Esophagus muscularis mucosa (tissue), 4 donors: ENCODE measurements around the gene CCDC194. TPM values are rescaled to one million over a fixed set of nuclear protein-coding genes. Genes with fewer than 3 reads are reported as not detected.

Experiments used
- DNase-seq: peaks from one replicate; pipeline ENCODE4 v3.0.0-alpha.2; 2017; ENCODE audit errors: extremely low spot score
- H3K27ac ChIP-seq, 4 donors: fragments of 200-600 bp; sonication (generic); replicated peaks in 1 of 4; 1 replicate in 3 of 4; 2 replicates in 1 of 4; pipeline ENCODE4 v1.5.1; 2016 to 2019; ENCODE audit warnings: mild to moderate bottlenecking in 1 of 4
- H3K27me3 ChIP-seq, 4 donors: fragments of 200-600 bp; sonication (generic); one replicate each; pipeline versions ENCODE4 v1.5.1 to v1.6.0; 2016 to 2019
- H3K36me3 ChIP-seq, 4 donors: fragments of 200-600 bp; sonication (generic); one replicate each; pipeline ENCODE4 v1.5.1; 2016 to 2019
- H3K4me1 ChIP-seq, 4 donors: fragments of 200-600 bp; sonication (generic); one replicate each; pipeline ENCODE4 v1.5.1; 2016 to 2019
- H3K4me3 ChIP-seq, 4 donors: fragments of 200-600 bp; sonication (generic); 1 replicate in 2 of 4; 2 replicates in 2 of 4; pipeline ENCODE4 v1.5.1; 2016 to 2019; ENCODE audit warnings: mild to moderate bottlenecking in 4 of 4, moderate library complexity in 1 of 4
- H3K9me3 ChIP-seq, 4 donors: fragments of 200-600 bp; sonication (generic); 1 replicate in 3 of 4; 2 replicates in 1 of 4; pipeline ENCODE4 v1.5.1; 2016 to 2019
- EP300 ChIP-seq: sonication (generic); formaldehyde crosslinking; IDR thresholded peaks from one replicate; pipeline ENCODE4 v1.6.1; 2017; ENCODE audit warnings: antibody characterized with exemption
- POLR2A ChIP-seq: fragments of 450-650 bp; IDR thresholded peaks from one replicate; pipeline ENCODE4 v1.6.1; 2017; ENCODE audit warnings: antibody characterized with exemption, moderate library complexity, mild to moderate bottlenecking, low read depth
- POLR2AphosphoS5 ChIP-seq, 2 donors: sonication (generic); formaldehyde crosslinking; IDR thresholded peaks; one replicate each; pipeline ENCODE4 v1.6.1; 2017; ENCODE audit warnings: antibody characterized with exemption in 2 of 2
- WGBS: methylation state at CpG from one replicate; pipeline ENCODE4 v1.1.5; 2018; 5-methylcytosine and 5-hydroxymethylcytosine counted together
- intact Hi-C: fragments of 100-400 bp; cut with DNase I; formaldehyde crosslinking; loops from one replicate; pipeline ENCODE4 v1.15.1; 2023
- total RNA-seq, 4 donors: library from RNA; depleted of rRNA; stranded (reverse); fragments of >200 nt; gene quantifications; one replicate each; pipeline versions ENCODE4 v1.1.0 to v1.2.1, GENCODE V29; 2016
- TF ChIP-seq, protein P1 (sequence below), 3 experiments: fragments of 200-600 bp in 2 of 3; fragments of 450-650 bp in 1 of 3; sonication (generic) in 2 of 3; IDR thresholded peaks; one replicate each; pipeline ENCODE4 v1.5.1; 2017 to 2019; ENCODE audit warnings: antibody characterized with exemption in 3 of 3, mild to moderate bottlenecking in 2 of 3, moderate library complexity in 1 of 3

Gene CCDC194
- total RNA-seq, 4 donors from 2014 or later, result not detected

GRCh38 chr19:17409990-17410389 is 16.0 kb upstream of the CCDC194 start:
- no peak overlapping the region for H3K4me3 ChIP-seq
- H3K9me3 ChIP-seq, result no peaks in the 10 kb centered on the region
- H3K36me3 ChIP-seq, result no peaks in the 10 kb centered on the region
- intact Hi-C loops, result loop anchor here (5.0 kb wide), 1 partner anchor 37 kb away; the partner anchor contains the start of gene TMEM221
- WGBS, result 79% methylated on average over 9 of the region's 9 CpGs
- peaks cover 5 to 37% (median 31%) of the 10 kb centered on the region in 4 donors for H3K4me1 ChIP-seq
- peaks cover 0 to 8% (median 0%) of the 10 kb centered on the region in 4 donors for H3K27me3 ChIP-seq
- DNase-seq, result no peak
- no peak for TF ChIP-seq POLR2A
- no peak for TF ChIP-seq EP300
- TF ChIP-seq, protein P1, sequence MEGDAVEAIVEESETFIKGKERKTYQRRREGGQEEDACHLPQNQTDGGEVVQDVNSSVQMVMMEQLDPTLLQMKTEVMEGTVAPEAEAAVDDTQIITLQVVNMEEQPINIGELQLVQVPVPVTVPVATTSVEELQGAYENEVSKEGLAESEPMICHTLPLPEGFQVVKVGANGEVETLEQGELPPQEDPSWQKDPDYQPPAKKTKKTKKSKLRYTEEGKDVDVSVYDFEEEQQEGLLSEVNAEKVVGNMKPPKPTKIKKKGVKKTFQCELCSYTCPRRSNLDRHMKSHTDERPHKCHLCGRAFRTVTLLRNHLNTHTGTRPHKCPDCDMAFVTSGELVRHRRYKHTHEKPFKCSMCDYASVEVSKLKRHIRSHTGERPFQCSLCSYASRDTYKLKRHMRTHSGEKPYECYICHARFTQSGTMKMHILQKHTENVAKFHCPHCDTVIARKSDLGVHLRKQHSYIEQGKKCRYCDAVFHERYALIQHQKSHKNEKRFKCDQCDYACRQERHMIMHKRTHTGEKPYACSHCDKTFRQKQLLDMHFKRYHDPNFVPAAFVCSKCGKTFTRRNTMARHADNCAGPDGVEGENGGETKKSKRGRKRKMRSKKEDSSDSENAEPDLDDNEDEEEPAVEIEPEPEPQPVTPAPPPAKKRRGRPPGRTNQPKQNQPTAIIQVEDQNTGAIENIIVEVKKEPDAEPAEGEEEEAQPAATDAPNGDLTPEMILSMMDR (IDR thresholded peaks at IDR 0.05), result no peak
- TF ChIP-seq POLR2AphosphoS5 (IDR thresholded peaks at IDR 0.05), result no peak
- H3K27ac ChIP-seq, result no peak overlapping the region

DNA sequence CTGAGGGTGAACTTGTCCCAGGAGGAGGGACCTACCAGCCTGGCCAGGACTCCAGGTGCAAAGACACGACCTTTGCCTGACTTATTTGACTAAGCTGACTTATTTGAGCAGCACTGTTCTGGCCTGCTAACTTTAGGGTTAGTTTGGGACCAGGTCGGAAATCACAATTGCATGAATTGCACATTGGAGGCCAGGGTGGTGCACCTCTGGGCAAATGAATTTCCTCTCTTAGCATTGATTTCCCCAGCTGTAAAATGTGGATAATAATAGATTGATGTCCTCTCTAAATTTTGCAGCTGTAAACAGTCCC is 12.8 kb upstream of the CCDC194 start:
- Histone ChIP-seq H3K36me3 (peaks cover 0 to 3% (median 0%) of the 10 kb centered on the region in 4 donors), H3K9me3 (no peaks in the 10 kb centered on the region), H3K27ac (peak overlapping the region; percentile 71 to 79 (median 76)), H3K27me3 (peaks cover 0 to 17% (median 2%) of the 10 kb centered on the region in 4 donors), H3K4me1 (peaks cover 5 to 41% (median 27%) of the 10 kb centered on the region in 4 donors), H3K4me3 (peak overlapping the region; percentile 43 to 56 (median 48))
- 40% methylated on average over 2 of the region's 2 CpGs for WGBS
- intact Hi-C loops, result no loop called here
- TF ChIP-seq, protein P1 (IDR thresholded peaks at IDR 0.05), result no peak
- TF ChIP-seq POLR2A, result no peak
- TF ChIP-seq EP300, result no peak
- no peak for TF ChIP-seq POLR2AphosphoS5 (IDR thresholded peaks at IDR 0.05)
- no peak for DNase-seq

GRCh38 chr19:17406046-17406886 is 12.3 kb upstream of the CCDC194 start:
- no peaks in the 10 kb centered on the region for H3K9me3 ChIP-seq
- peaks cover 0 to 3% (median 0%) of the 10 kb centered on the region in 4 donors for H3K36me3 ChIP-seq
- WGBS, result 74% methylated on average over 10 of the region's 10 CpGs
- H3K27ac ChIP-seq, result peak overlapping the region; percentile 71 to 79 (median 76)
- peaks cover 5 to 40% (median 27%) of the 10 kb centered on the region in 4 donors for H3K4me1 ChIP-seq
- no peak for DNase-seq
- H3K4me3 ChIP-seq, result peak overlapping the region; percentile 43 to 56 (median 48)
- intact Hi-C loops, result no loop called here
- H3K27me3 ChIP-seq, result peaks cover 0 to 23% (median 2%) of the 10 kb centered on the region in 4 donors
- TF ChIP-seq EP300 (no peak), POLR2AphosphoS5 (IDR thresholded peaks at IDR 0.05) (no peak), POLR2A (no peak)
- TF ChIP-seq, protein P1 (IDR thresholded peaks at IDR 0.05), result no peak

- H3K36me3 ChIP-seq, result peaks cover 0 to 7% (median 0%) of the 10 kb centered on the region in 4 donors
- H3K27ac ChIP-seq, result peak within 1 kb of the TSS; percentile 71 to 79 (median 76)
- peaks cover 0 to 31% (median 2%) of the 10 kb centered on the region in 4 donors for H3K27me3 ChIP-seq
- TF ChIP-seq, protein P1 (IDR thresholded peaks at IDR 0.05), result no peak
- TF ChIP-seq POLR2A, result no peak
- TF ChIP-seq EP300, result no peak
- TF ChIP-seq POLR2AphosphoS5 (IDR thresholded peaks at IDR 0.05), result peak; percentile 48 to 58
- WGBS, result 51% methylated on average over 16 of the region's 18 CpGs
- no peaks in the 10 kb centered on the region for H3K9me3 ChIP-seq
- H3K4me3 ChIP-seq, result peak within 1 kb of the TSS; percentile 43 to 56 (median 48)
- intact Hi-C loops, result no loop called here
- DNase-seq, result no peak
- H3K4me1 ChIP-seq, result peaks cover 10 to 40% (median 27%) of the 10 kb centered on the region in 4 donors
Measured at GRCh38 chr19:17405250-17406045, 11.5 kb upstream of the CCDC194 start, which contains the start of gene BST2. TSS of gene BST2 (minus strand) at chr19:17405630. CDS start at chr19:17405575, 55 bp downstream.
